Hair follicular keratinocyte (primary cell): ENCODE measurements around the gene GLMN. TPM values are rescaled to one million over a fixed set of nuclear protein-coding genes. Genes with fewer than 3 reads are reported as not detected.

Experiments used
- total RNA-seq: library from RNA; depleted of rRNA; stranded (reverse); fragments of >200 nt; gene quantifications from 2 replicates; pipeline ENCODE4 v1.2.3, GENCODE V29; 2015

Gene GLMN
- total RNA-seq: 6.8 and 9.4 TPM in 2 replicates

GRCh38 chr1:92298573-92299476 is at the start of gene GLMN, which contains the start of gene RPAP2:
GLMN (minus strand) TSS chr1:92298987; CDS start chr1:92297999, 988 bp downstream.
RPAP2 (plus strand) TSS chr1:92299059; CDS start chr1:92299074, 15 bp downstream.

GRCh38 chr1:92217721-92218120 is 81.1 kb downstream of the GLMN start, which contains the start of gene C1orf146:
C1orf146 (plus strand) TSS chr1:92217915; CDS start chr1:92231421, 13,506 bp downstream.

Other genes starting within 250 kb of the GLMN start
- not detected in 2 replicates for gene SETSIP, start 223.6 kb downstream of the GLMN start, total RNA-seq
- 2.1 and 2.8 TPM in 2 replicates for gene BTBD8, start 218.6 kb downstream of the GLMN start, total RNA-seq
- not detected in 2 replicates for gene C1orf146, start 81.1 kb downstream of the GLMN start, total RNA-seq
- gene RPAP2, start 72 bp upstream of the GLMN start, total RNA-seq: 14.5 and 16.7 TPM in 2 replicates
- 0.08 TPM in 1 of 2 replicates, not detected in the other for gene GFI1, start 187.9 kb upstream of the GLMN start, total RNA-seq